Measurements from ENCODE around the gene RAB35.
A peak's percentile ranks its signal among the peaks of the same experiment; 100 is the strongest.

Gene RAB35

DNA sequence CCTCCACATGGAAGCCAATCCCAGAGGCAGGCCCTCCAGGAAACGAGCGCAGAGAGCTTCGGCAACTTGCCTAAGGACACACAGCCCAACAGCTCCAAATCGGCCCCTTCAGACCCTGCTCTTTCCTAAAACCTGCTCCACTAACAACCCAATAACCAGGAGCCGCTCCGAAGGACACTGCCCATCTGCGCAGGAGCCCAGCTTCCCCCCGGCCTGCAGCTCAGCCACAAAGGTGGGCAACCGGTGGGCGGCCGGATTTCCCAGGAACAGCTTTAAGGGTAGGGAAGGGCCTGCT lies 13.6 kb downstream of the RAB35 start:
- DNase-seq: no peak

DNA sequence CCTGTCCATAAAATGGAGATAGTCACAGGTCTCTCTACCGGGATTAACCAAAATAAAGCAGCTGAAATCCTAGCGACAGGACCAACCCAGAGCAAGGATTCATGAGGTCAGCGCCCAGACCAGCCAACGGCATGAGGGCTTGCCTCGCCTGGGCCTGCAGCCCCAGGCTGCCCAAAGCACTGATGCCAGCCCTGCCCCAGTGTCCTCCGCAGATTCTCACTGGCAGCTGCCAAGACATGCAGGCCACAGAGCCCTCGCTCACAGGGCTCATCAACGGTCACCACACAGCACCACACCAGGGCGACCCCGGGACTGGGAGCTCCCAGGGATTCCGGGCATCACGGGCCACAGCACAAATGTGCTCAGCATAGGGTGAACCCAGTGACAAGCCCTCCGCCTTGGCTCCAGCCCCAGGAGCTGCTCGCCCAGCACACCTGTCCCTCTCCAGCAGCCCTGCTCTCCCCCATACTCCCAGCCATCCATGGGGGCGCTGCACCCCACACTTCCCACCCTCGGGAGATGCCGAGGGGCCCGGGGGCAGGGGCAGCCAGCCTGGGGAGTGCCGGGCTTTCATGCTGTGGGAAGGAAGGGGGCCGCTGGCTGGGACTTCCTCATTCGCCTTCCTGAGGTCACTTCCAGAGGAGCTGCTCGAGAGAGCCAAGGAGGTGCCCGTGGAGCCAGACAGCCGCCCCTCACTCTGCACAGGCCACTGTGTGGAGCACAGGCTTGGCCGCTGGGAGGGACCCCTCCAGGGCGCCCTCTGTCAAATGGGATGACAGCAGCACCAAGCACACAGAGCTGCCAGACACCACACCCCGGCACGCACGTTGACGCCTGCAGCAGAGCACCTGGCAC lies 14.1 kb downstream of the RAB35 start:
- no peak for DNase-seq

DNA sequence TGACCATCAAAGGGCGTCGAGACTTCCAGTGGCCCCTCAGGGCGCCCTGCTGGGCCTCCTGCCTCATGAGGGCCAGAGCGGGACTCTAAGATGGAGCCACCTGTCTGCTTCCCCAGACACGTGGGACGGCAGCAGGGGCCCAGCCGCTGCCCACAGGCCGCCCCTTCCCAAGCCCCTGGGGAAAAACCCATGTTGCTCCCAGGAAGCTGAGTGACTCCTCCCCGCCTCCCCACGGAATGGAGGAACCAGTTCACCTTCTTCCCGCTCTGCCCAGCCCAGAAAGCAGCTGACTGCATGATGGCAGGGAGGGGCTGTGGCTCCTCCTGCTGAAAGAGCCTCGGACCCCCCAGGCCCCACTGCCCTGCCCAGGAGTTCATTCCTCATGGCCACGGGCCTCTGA lies 14.9 kb downstream of the RAB35 start:
- no peak for DNase-seq

DNA sequence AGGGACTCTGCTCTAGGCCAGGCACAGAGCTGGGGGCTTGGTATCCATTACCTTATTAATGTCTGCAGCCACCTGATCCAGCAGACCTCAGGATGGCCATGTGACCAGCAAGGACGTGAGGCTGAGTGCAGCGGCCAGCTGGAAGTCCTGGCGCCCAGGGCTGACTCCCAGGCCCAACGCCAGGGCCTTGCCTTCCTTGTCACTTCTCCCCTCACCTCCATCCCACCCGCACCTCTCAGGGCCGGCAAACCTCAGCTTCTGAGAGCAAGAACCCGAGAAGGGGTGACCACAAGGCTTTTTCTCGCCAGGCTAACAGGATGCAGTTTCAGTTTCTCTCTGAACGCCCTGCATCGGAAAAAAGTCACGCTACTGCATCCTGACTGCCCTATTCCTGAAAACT lies 15.4 kb downstream of the RAB35 start:
- no peak for DNase-seq

- DNase-seq: no peak
Measured at GRCh38 chr12:120100630-120101029, 15.9 kb downstream of the RAB35 start.

DNA sequence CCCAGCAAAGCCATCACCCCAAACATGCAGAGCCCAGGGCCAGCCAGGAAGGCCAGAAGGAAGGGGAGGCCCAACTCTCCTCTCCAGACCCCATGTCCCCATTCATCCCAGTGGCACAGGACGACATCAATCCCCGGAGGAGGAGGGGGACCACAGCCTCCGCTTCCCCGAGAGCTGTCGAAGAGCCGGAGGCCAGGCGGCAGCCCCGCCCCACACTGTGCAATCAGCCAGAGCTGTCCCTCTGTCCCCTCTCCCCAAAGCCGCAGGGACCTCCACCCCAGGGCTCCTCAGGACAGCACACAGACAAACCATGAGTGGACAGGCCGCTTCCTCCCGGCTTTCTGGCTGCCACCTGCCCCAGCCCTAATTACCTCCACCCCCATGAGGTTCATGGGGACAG lies 16.8 kb downstream of the RAB35 start:
- DNase-seq: no peak

- no peak for DNase-seq
Measured at GRCh38 chr12:120098756-120099470, 17.6 kb downstream of the RAB35 start.

GRCh38 chr12:120096671-120097202 lies 19.8 kb downstream of the RAB35 start:
- no peak for DNase-seq

GRCh38 chr12:120095736-120096135 lies 20.8 kb downstream of the RAB35 start:
- DNase-seq: no peak

GRCh38 chr12:120095331-120095730 lies 21.2 kb downstream of the RAB35 start:
- DNase-seq: no peak

DNA sequence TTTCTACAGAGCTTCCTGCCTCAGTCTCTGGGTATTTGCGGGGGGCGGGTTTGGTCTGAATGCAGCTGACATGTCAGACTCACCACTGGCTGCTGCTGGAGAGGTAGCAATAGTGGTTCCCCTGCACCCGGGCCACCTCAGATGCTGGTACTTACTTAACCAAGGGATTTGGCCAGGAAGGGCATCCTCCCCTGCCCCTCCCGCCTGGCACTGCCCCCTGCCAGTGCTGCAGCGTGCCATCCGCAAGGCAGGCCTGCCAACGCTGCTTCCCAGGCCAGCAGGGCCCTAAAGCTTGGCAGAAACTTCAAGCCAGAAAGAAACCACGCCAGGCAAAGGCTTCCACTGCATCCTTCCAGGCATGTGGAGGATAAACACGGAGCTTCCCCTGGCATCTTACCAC lies 22.1 kb downstream of the RAB35 start:
- DNase-seq: no peak

DNA sequence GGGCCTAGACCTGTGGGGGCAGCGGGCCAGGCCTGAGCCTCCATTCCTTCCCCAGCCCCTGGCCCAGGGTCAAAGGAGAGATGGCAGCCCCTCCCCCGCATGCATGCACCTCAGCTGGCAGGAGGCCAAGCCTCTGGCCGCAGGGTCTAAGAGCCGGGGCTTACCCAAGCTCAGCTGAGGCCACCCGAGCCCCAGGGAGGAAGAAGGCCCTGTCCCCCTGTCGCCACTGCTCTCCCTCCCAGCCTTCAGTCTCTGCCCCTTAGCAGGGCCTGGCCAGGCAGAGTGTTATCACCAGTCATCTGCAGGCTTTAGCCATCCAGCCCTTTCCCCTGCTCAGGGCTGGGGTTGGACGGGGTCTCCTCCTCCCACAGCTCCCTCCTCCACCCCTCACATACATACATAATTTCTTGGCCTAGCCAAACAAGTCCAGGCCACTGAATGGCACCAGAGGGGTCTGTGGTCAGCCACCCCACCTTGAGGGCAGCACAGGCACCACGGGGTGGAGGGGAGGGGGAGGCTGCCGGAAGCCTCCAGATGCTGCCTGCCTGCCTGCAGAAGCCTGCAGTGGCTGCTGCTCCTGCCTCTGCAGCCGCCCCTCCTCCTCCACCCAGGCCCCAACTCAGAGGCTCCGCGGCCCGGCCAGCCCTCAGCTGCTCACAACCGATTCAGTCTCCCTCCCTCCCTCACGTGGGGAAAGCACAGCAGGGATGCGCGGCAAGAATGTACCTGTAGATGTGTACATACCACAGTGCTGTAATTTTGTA lies 22.8 kb downstream of the RAB35 start:
- no peak for DNase-seq

GRCh38 chr12:120093336-120093591 lies 23.3 kb downstream of the RAB35 start:
- DNase-seq: no peak

DNA sequence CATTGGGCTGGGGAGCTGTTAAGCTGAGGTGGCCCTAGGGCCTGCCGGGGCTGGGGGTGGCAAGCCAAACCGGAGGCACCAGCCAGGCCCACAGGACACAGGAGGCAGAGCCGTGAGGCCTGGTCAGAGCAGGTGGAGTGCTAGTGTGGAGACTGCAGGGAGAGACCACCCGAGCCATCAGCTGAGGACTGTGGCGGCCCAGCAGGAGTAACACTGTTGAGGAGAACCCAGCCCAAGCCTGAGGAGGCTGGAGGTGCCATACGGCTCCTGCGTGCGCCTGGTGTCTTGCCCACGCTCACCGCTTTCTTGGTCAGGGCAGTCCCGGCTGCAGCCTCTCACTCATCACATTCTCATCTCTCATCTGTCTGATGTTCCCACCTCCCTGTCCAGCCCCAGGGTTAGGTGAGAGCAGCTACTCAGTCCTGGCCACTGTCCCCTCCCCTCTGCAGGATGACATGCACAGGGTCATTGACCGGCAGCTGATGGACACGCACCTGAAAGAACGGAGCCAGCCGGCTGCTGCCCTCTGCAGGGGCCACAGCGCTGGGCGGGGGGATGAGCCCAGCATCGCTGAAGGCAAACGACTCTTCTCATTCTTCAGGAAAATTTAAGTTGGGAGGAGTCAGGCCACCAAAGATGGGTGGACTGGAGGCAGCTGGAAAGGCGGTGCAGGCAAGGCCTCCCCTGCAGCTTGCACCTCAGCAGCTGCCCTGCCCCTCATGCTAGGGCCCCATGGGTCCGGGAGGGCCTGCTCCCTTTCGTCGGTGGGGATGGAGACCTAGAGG lies 23.8 kb downstream of the RAB35 start:
- no peak for DNase-seq

GRCh38 chr12:120091371-120092090 lies 25.0 kb downstream of the RAB35 start:
- DNase-seq: no peak

DNA sequence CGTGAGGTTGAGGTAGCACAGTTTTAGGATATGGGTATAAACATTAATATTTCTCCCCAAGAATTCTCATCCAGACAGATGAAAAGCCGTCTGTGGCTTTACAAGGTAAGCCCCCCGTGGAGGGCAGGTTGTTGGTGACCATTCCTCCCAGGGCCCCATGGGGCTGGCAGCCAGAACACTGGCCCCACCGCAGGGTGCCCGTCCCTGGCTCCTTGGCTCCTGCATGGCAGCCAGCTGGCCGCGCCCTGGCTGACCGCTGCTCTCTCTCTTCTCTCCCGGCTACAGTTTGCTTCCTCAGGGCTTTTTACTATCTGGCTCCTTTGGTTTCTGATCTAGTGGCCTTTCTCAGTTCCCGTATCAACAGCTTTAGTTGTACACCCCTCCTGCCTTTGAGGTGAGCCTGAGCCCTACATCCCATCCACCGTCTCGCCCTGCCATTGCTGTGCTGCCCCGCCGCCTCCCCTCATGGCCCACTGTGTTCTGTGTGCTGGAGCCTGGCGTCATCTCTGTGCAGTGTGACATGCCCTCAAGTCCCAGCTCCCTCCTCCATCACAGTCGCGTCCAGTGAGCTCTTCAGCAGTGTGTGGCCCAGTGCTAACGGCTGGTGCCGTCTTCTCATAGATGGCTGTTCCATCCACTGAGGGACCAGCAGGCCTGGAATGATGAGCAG lies 25.8 kb downstream of the RAB35 start:
- no peak for DNase-seq

DNA sequence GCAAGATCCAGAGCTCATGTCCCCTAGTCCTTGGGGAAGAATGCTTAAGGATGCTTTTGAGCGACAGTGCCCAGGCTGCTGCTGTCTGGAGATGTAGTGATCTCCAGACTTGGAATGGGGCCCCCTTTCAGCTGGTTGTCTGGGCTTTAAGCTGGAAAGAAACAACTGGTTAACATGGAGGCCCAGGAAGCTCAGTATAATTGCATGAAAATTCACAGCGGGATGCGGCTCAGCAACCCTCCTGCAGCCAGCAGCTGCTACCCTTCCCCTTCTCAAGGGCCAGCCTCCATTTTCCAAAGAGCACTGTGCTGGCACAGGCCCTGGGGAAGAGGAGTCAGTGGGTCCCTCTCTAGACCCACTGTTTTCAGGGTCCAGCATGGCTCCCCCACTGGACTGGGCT lies 26.3 kb downstream of the RAB35 start:
- DNase-seq: no peak

DNA sequence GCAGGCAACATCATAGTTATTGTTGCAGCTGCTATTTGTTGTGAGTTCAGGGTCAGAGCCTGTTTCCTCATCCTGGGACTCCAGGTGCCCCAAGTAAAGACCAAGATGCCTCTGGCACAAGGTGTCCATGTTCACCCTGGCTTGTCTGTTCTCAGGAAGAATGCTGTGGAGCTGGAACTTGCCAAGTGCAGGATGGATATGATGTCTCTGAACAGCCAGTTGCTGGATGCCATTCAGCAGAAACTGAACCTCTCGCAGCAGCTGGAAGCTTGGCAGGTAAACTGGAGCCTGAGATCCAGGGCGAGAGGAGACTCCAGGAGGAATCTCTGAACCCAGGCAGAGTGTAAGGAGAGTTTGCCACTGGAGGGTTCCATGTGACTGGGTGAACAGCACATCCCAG lies 26.8 kb downstream of the RAB35 start:
- DNase-seq: no peak

DNA sequence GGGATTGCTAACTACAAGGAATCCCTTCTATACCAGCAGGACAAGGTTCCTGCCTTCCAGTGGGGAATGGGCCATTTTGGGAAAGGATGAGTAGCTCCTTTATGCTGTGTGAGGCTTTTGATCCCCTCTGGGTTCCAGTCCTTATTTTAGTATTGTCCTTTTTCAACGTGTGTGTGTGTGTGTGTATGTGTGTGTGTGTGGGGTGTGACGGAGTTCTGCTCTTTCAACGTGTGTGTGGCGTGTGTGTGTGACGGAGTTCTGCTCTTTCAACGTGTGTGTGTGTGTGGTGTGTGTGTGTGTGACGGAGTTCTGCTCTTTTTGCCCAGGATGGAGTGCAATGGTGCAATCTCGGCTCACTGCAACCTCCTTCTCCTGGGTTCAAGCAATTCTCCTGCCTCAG lies 27.4 kb downstream of the RAB35 start:
- DNase-seq: no peak

- DNase-seq: peak; percentile 98
Measured at GRCh38 chr12:120086801-120087621, 29.5 kb downstream of the RAB35 start.
